ENCODE results near the gene PRPSAP2.
A peak's percentile ranks its signal among the peaks of the same experiment; 100 is the strongest.
"Not testable (repeated sequence)": the region's sequence is repeated elsewhere in the genome, so short reads cannot be mapped to it uniquely, and the experiment has no call there.

The PRPSAP2 gene

DNA sequence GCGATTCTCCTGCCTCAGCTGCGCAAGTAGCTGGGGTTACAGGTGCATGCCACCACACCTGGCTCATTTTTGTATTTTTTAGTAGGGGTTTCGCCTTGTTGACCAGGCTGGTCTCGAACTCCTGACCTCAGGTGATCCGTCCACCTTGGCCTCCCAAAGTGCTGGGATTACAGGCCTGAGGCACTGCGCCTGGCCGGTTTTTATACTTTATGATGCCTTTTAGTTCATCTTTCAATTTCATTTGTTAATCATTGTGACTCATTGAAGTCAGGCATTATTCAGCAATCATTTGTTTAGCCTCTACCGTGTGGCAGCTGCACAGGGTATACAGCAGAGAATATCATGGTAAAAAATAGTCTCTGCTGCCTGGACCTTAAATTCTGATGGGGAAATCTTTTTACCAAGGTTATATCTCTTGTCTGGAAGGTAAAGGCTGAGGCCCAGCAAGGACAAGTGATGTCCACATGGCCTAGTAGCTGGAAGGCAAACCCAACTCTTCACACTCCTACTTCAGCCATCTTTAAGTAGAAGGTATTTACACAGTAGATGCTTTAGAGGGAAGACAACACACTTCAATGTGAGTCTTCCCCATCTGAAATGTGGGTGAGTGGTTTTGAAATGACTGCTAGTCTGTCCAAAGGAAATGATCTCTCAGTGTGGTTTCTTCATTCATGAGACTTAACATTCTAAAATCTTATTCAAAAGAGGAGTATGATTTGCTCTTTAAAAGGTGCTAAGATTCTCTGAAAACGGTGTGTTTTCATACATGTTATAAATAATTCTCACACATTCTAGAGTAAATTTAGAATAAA is 2.4 kb downstream of the PRPSAP2 start:
- TF ChIP-seq, protein P1, sequence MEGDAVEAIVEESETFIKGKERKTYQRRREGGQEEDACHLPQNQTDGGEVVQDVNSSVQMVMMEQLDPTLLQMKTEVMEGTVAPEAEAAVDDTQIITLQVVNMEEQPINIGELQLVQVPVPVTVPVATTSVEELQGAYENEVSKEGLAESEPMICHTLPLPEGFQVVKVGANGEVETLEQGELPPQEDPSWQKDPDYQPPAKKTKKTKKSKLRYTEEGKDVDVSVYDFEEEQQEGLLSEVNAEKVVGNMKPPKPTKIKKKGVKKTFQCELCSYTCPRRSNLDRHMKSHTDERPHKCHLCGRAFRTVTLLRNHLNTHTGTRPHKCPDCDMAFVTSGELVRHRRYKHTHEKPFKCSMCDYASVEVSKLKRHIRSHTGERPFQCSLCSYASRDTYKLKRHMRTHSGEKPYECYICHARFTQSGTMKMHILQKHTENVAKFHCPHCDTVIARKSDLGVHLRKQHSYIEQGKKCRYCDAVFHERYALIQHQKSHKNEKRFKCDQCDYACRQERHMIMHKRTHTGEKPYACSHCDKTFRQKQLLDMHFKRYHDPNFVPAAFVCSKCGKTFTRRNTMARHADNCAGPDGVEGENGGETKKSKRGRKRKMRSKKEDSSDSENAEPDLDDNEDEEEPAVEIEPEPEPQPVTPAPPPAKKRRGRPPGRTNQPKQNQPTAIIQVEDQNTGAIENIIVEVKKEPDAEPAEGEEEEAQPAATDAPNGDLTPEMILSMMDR (IDR thresholded peaks at IDR 0.05; ENCODE audit: control extremely low read depth, extremely low read depth, low read depth, missing control alignments), result no peak
- ChIA-PET CTCF (interaction anchor here (1.7 to 3.5 kb wide), 4 partner anchors 8 to 101 kb away, joined by 4 to 15 read pairs (median 8); no protein-coding TSS in a partner anchor), POLR2A (no interaction called here)
- DNase-seq (ENCODE audit: extremely low spot score), result peak; percentile 73

DNA sequence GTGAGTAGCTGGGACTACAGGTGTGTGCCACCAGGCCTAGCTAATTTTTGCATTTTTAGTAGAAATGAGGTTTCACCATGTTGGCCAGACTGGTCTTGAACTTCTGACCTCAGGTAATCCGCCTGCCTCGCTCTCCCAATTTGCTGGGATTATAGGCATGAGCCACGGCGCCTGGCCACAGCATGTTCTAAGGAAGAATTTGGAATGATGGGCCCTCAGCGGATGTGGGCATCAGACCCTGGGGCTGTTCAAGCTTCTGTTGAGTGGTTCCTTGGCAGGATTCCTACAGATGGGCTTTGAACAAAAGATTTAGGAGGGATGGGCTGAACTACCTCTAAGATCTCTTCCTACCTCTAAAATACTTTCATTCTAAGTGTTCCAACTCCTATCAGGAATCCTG is 4.1 kb downstream of the PRPSAP2 start:
- ChIA-PET CTCF (interaction anchor here (0.7 to 3.5 kb wide), 3 partner anchors 11 to 99 kb away, joined by 3 to 15 read pairs (median 9); no protein-coding TSS in a partner anchor), POLR2A (no interaction called here)
- no peak for DNase-seq (ENCODE audit: extremely low spot score)
- TF ChIP-seq, protein P1 (IDR thresholded peaks at IDR 0.05; ENCODE audit: control extremely low read depth, extremely low read depth, low read depth, missing control alignments), result no peak

DNA sequence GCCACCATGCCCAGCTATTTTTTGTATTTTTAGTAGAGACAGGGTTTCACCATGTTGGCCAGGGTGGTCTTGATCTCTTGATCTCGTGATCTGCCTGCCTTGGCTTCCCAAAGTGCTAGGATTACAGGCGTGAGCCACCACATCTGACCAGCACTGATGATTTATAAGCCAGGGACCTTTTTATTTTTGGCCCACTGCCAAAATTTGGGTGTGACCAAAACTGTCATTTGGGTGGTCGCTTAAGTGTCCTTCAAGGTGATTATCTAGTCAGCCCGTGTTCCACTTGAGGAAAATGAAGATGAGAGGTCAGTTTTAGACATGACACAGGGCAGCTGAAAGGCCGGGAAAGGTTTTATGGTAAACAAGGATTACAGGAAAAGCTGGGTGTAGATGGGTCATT is 7.1 kb downstream of the PRPSAP2 start:
- POLR2A ChIA-PET; DNase-seq (ENCODE audit: extremely low spot score): not testable (repeated sequence)
- CTCF ChIA-PET, result interaction anchor here (1.5 to 2.5 kb wide), 2 partner anchors 32 to 240 kb away, joined by 5 read pairs; no protein-coding TSS in a partner anchor

DNA sequence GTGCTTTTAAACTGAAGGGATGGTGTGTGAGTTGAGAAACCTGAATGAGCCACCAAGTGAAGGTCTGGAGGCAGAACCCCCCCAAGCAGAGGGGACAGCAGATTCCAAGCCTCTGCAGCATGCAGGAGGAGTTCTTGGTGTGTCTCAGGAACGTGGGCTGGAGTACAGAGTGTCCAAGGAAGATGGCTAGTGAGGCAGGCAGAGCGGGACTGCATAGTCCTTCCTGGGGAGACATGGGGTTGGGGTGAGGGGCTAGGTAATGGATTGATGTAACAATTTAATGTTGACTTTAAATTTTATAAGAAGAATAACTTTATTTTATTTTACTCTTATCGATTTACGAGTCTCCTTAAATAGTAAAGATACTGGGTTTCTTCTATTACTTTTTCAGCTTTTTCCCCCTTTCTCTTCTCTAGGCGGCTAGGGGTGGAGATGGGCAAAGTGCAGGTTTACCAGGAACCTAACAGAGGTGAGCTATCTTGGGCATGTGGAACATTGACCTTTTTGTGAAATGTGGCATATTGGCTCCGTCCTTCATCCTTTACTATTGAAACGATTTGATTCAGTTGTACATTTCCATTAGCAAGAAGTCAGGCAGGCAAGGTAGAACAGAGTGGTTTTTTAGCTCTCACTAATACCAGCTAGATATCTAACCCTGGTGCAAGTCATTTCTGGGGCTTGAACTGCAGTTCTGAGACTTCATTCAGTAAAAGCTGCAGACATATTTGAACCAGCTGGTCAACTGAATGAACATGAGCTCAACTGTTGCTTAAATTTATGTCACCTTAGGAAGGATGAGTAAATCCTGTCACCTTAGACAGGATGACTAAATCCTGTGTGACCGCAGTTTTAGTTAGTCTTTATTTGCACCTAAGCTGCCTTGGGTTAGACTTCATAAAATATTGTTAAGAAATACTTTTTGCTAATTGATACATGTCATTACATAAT is 9.2 kb downstream of the PRPSAP2 start:
- ChIA-PET POLR2A (no interaction called here), CTCF (interaction anchor here (1.2 to 2.5 kb wide), 2 partner anchors 9 to 242 kb away, joined by 4 to 5 read pairs; partner anchors contain the start of gene PRPSAP2)
- DNase-seq (ENCODE audit: extremely low spot score), result no peak
- TF ChIP-seq, protein P1 (IDR thresholded peaks at IDR 0.05; ENCODE audit: control extremely low read depth, extremely low read depth, low read depth, missing control alignments), result no peak

DNA sequence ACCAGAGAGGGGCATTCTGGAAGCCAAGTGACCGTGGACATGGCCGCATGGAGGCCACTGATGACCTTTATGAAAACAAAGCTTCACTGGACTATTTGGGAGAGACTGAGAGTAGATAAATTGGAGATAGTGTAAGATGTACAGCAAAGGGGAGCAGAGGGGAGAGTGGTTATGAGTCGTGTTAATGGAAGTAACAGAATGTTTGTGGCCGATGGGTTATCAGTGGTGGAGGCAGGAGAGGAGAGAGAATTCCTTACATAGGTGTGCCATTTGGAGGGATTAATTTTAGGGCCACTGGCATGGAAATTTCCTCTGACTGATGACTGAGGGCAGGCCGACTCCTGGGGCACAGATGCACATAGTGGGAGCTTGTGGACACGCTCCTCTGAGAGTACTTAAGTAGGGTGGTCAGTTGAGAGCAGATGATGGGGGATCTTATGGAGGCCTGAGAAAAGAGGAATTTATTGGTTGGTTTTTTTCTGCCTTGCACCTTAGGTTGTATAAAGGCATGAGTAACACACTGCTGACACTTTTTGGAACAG is 19.2 kb downstream of the PRPSAP2 start:
- ChIA-PET CTCF (no interaction called here), POLR2A (no interaction called here)
- TF ChIP-seq, protein P1 (IDR thresholded peaks at IDR 0.05; ENCODE audit: control extremely low read depth, extremely low read depth, low read depth, missing control alignments), result no peak
- DNase-seq (ENCODE audit: extremely low spot score), result no peak

DNA sequence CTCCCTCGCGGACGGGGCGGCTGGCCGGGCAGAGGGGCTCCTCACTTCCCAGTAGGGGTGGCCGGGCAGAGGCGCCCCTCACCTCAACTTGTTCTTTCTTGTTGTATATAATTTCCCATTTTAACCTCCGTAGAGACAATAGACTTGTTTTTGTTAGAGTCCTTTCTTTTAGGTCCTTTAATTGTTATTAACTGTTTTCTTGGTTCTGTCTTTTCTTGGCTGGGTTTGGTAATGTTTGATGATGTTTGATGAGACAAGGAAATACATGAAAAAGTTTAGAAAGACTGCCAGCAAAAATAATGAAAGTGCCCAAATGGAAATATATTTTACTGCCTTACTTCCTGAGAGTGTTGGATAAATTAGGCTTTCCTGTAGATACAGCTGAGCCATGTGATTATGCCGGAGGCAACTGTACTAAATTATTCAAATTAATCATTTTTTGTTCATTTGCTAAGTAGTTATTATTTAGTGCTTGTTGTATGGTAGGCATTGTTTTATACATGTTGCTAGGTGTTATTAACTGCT is 30.9 kb downstream of the PRPSAP2 start:
- ChIA-PET POLR2A (no interaction called here), CTCF (no interaction called here)
- TF ChIP-seq, protein P1 (IDR thresholded peaks at IDR 0.05; ENCODE audit: control extremely low read depth, extremely low read depth, low read depth, missing control alignments), result no peak
- no peak for DNase-seq (ENCODE audit: extremely low spot score)
